Skeletal muscle satellite cell (primary cell): ENCODE results near the gene PRKAR2A.

Experiments
- H3K27me3 ChIP-seq: 2 replicates; pipeline ENCODE4 v1.7.0; 2013; ENCODE audit warnings: low read length; ENCODE audit not compliant: control insufficient read depth, insufficient read depth
- H3K36me3 ChIP-seq: 2 replicates; pipeline ENCODE4 v1.7.0; 2013; ENCODE audit warnings: mild to moderate bottlenecking, control low read depth, low read length; ENCODE audit not compliant: insufficient read depth
- H3K4me1 ChIP-seq: 2 replicates; pipeline ENCODE4 v1.7.0; 2013; ENCODE audit warnings: low read length; ENCODE audit not compliant: control insufficient read depth, insufficient read depth
- H3K4me2 ChIP-seq: 2 replicates; pipeline ENCODE4 v1.7.0; 2013; ENCODE audit warnings: mild to moderate bottlenecking, low read length
- H3K4me3 ChIP-seq: 2 replicates; pipeline ENCODE4 v1.7.0; 2013; ENCODE audit warnings: low read length
- H3K9ac ChIP-seq: 2 replicates; pipeline ENCODE4 v1.7.0; 2013; ENCODE audit warnings: mild to moderate bottlenecking, low read depth, low read length, moderate library complexity
- H3K9me3 ChIP-seq: replicated peaks from 2 replicates; pipeline ENCODE4 v1.7.0; 2013; ENCODE audit warnings: mild to moderate bottlenecking, control low read depth, low read length

PRKAR2A gene

DNA sequence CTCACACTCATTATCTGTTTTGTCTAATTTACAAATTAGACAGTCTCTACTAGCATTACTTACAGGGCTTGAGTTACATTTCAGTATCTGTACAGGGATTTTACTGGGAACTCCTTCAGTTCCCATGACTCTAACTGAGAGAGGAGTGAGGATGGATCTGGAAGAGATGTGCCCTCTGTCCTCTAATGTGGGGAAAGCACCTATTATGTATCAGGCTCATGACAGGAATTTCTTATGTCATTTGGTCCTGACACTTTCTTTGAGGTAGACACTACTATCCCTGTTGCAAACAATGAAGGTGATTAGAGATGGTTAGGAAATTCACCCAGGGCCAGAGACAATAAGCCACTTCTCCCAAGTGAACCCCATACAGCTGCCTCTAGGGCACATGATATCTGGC is 151.1 kb downstream of the PRKAR2A start:
- H3K4me3 ChIP-seq, result no peak overlapping the region
- peaks cover 56% of the 10 kb centered on the region for H3K36me3 ChIP-seq

More for the DNA sequence above, 151.1 kb downstream of the PRKAR2A start:
- no peak overlapping the region for H3K9ac ChIP-seq
- no peaks in the 10 kb centered on the region for H3K9me3 ChIP-seq
- H3K27me3 ChIP-seq, result no peaks in the 10 kb centered on the region
- H3K4me2 ChIP-seq, result no peak overlapping the region
- peaks cover 53% of the 10 kb centered on the region for H3K4me1 ChIP-seq
